Measurements from ENCODE around the gene RPTOR.

DNA sequence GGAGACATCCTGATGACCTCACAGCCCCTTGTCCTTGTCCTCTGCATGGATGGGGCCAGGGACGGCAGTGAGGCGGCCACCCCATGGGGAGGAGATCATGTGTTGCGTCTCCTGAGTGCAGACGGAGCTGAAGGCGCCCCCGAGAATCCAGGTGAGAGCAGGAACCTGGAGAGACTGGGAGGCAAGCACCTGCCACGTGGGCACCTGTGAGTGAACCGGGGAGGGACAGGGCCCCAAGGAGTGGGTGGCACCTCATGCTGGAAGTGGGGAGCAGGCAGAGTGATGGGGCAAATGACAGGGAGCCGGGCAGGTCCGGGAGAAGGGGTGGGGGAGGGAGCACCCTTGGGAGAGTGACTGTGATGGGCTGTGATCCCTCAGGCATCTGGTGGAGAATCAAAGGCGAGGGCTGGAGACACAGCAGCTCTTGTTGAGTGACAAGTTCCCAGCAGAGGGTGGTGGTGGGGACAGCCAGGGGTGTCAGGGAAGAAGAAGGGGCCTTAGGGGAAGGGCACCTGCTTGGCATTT lies 272.7 kb downstream of the RPTOR start:
- TF ChIP-seq, protein P1, sequence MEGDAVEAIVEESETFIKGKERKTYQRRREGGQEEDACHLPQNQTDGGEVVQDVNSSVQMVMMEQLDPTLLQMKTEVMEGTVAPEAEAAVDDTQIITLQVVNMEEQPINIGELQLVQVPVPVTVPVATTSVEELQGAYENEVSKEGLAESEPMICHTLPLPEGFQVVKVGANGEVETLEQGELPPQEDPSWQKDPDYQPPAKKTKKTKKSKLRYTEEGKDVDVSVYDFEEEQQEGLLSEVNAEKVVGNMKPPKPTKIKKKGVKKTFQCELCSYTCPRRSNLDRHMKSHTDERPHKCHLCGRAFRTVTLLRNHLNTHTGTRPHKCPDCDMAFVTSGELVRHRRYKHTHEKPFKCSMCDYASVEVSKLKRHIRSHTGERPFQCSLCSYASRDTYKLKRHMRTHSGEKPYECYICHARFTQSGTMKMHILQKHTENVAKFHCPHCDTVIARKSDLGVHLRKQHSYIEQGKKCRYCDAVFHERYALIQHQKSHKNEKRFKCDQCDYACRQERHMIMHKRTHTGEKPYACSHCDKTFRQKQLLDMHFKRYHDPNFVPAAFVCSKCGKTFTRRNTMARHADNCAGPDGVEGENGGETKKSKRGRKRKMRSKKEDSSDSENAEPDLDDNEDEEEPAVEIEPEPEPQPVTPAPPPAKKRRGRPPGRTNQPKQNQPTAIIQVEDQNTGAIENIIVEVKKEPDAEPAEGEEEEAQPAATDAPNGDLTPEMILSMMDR (conservative IDR thresholded peaks at IDR 0.05; ENCODE audit: low read depth, low read length) = no peak
- no peak for TF ChIP-seq EZH2 (IDR thresholded peaks at IDR 0.05; ENCODE audit: low read length, unreplicated experiment)
